ENCODE results near the gene USP12.

Gene USP12

DNA sequence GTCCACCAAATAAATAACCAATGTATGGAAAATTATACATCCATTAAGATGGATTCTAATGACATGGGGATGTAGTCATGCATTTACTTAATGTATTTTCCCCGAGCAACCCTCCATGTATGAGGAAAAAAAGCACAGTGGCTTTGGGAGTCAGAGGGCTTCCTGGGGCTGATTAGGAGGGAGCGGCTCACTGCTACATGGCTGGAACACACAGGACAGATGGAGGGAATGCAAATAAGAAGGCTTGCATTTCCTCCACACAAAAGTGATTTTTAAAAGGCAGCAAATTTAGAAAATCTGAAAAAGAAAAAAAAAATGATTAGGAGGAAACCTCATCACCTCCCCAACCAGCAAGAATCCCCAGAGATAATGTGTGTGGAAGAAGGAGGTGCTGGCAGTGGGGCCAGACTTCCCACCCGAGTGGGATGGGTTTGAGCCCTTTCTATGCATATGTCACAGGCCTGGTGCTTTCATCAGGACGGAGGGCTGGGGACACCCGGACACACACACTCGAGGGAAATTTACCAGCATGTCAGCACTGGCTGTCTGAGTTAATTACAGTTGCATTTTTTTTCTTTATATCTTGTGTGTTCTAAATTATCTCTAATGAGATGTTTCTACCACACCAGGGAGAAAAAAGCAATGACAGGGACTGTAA lies 118.9 kb downstream of the USP12 start:
- Histone ChIP-seq H3K27me3 (ENCODE audit: control insufficient read depth, insufficient read depth, low read length) (no peaks in the 10 kb centered on the region), H3K9ac (ENCODE audit: low read length) (no peak overlapping the region), H3K9me3 (ENCODE audit: control insufficient read depth, low read length) (no peaks in the 10 kb centered on the region)

DNA sequence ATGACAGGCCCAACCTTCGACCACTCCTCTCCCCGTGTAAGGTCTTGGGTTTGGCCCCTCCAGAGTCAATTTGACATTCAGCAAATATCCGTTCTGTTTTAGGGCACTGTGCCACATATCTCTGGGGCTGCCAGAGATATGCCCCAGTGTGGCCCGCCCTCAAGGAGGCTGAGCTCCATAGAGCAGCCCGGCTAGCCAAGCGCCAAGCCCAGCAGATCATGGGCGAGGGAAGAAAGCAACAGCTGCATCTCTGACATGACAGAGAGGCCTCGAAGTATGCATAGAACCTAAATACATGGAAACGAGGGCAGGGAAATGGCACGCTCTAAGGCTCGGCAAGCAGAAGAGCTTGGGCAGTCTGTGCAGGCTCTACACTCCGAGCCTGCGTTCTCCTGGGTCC lies 124.5 kb downstream of the USP12 start:
- Histone ChIP-seq H3K36me3 (ENCODE audit: control insufficient read depth, insufficient read depth, low read length) (no peaks in the 10 kb centered on the region), H3K27me3 (ENCODE audit: control insufficient read depth, insufficient read depth, low read length) (no peaks in the 10 kb centered on the region), H3K4me3 (ENCODE audit: low read length) (no peak overlapping the region), H3K9ac (ENCODE audit: low read length) (no peak overlapping the region), H3K9me3 (ENCODE audit: control insufficient read depth, low read length) (no peaks in the 10 kb centered on the region), H3K4me1 (ENCODE audit: control insufficient read depth, insufficient read depth, low read length) (no peaks in the 10 kb centered on the region)

More for the DNA sequence above, 118.9 kb downstream of the USP12 start:
- Histone ChIP-seq H3K4me3 (ENCODE audit: low read length) (no peak overlapping the region), H3K36me3 (ENCODE audit: control insufficient read depth, insufficient read depth, low read length) (no peaks in the 10 kb centered on the region), H3K4me1 (ENCODE audit: control insufficient read depth, insufficient read depth, low read length) (no peaks in the 10 kb centered on the region)

DNA sequence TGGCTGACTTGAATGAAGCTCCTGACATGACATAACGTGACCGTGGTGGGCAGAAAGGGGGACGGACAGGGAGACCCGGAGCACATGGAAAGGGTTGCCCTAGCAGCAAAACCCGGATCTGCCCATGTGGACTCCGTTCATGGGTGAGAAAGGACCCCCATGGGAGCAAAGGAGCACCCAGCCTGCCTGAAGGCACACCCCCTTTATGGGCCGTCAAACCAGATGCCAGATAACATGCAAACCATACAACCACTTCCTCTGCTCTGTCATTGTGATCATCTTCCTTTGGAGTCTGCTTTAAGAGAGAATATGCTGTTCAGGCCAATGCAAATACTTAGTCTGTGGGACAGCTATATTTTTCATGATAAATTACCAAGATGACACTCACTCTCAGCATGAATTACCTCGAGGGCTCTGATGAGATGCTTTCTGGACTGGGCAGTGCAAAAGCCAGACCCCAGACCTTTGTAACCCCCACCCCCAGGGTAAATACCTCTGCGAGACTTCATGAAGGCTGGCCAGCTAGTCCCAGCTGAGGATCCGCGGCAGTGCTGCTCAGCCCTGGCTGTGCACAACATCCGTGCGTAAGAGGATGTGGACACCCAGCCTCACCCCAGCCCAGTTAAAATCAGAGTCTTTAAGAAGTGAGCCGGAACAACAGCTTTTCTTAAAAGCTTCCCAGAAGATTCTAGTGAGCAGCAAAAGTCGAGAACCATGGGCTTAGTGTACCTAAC lies 126.6 kb downstream of the USP12 start:
- no peak overlapping the region for H3K4me3 ChIP-seq (ENCODE audit: low read length)
- no peaks in the 10 kb centered on the region for H3K36me3 ChIP-seq (ENCODE audit: control insufficient read depth, insufficient read depth, low read length)
- H3K4me1 ChIP-seq (ENCODE audit: control insufficient read depth, insufficient read depth, low read length): no peaks in the 10 kb centered on the region
- H3K9me3 ChIP-seq (ENCODE audit: control insufficient read depth, low read length): no peaks in the 10 kb centered on the region
- no peak overlapping the region for H3K9ac ChIP-seq (ENCODE audit: low read length)
- H3K27me3 ChIP-seq (ENCODE audit: control insufficient read depth, insufficient read depth, low read length): no peaks in the 10 kb centered on the region

GRCh38 chr13:27043013-27043412 lies 128.6 kb downstream of the USP12 start:
- no peaks in the 10 kb centered on the region for H3K27me3 ChIP-seq (ENCODE audit: control insufficient read depth, insufficient read depth, low read length)
- H3K9me3 ChIP-seq (ENCODE audit: control insufficient read depth, low read length): no peaks in the 10 kb centered on the region
- H3K4me3 ChIP-seq (ENCODE audit: low read length): no peak overlapping the region
- H3K9ac ChIP-seq (ENCODE audit: low read length): no peak overlapping the region
- no peaks in the 10 kb centered on the region for H3K36me3 ChIP-seq (ENCODE audit: control insufficient read depth, insufficient read depth, low read length)
- no peaks in the 10 kb centered on the region for H3K4me1 ChIP-seq (ENCODE audit: control insufficient read depth, insufficient read depth, low read length)

GRCh38 chr13:27041341-27041740 lies 130.3 kb downstream of the USP12 start:
- no peak overlapping the region for H3K4me3 ChIP-seq (ENCODE audit: low read length)
- H3K9ac ChIP-seq (ENCODE audit: low read length): no peak overlapping the region
- no peaks in the 10 kb centered on the region for H3K36me3 ChIP-seq (ENCODE audit: control insufficient read depth, insufficient read depth, low read length)
- H3K4me1 ChIP-seq (ENCODE audit: control insufficient read depth, insufficient read depth, low read length): no peaks in the 10 kb centered on the region
- no peaks in the 10 kb centered on the region for H3K27me3 ChIP-seq (ENCODE audit: control insufficient read depth, insufficient read depth, low read length)
- no peaks in the 10 kb centered on the region for H3K9me3 ChIP-seq (ENCODE audit: control insufficient read depth, low read length)

GRCh38 chr13:27040826-27041108 lies 130.8 kb downstream of the USP12 start:
- no peak overlapping the region for H3K4me3 ChIP-seq (ENCODE audit: low read length)

DNA sequence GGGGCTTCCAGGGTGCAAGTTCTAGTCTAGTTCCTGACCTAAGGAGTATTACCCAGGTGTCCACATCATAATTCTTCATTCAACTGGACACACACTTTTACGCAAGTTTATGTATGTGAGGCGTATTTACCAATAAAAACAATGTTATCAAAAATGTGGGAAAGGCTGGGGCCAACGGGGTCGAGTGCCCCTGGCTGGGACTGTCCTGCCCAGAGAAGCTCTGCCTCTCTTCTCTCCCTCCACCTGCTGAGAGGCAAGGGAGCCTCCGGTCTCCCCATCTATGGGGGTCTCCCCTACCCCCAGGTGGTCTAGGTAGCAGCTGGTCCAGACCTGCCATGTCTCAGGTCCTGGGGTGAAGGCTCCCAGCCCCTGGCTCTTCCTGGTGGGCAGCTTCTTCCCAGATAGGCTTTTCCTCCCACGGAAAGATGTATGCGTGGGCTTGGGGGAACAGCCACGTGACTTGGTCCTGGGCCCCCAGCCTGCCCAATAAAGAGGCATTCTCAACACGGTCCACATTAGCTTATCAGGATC lies 132.4 kb downstream of the USP12 start:
- H3K9me3 ChIP-seq (ENCODE audit: control insufficient read depth, low read length): no peaks in the 10 kb centered on the region
- H3K27me3 ChIP-seq (ENCODE audit: control insufficient read depth, insufficient read depth, low read length): peaks cover 6% of the 10 kb centered on the region
- no peak overlapping the region for H3K9ac ChIP-seq (ENCODE audit: low read length)
- no peak overlapping the region for H3K4me3 ChIP-seq (ENCODE audit: low read length)
- no peaks in the 10 kb centered on the region for H3K4me1 ChIP-seq (ENCODE audit: control insufficient read depth, insufficient read depth, low read length)
- H3K36me3 ChIP-seq (ENCODE audit: control insufficient read depth, insufficient read depth, low read length): no peaks in the 10 kb centered on the region

More at GRCh38 chr13:27040826-27041108, 130.8 kb downstream of the USP12 start:
- Histone ChIP-seq H3K9me3 (ENCODE audit: control insufficient read depth, low read length) (no peaks in the 10 kb centered on the region), H3K9ac (ENCODE audit: low read length) (no peak overlapping the region), H3K27me3 (ENCODE audit: control insufficient read depth, insufficient read depth, low read length) (no peaks in the 10 kb centered on the region), H3K4me1 (ENCODE audit: control insufficient read depth, insufficient read depth, low read length) (no peaks in the 10 kb centered on the region), H3K36me3 (ENCODE audit: control insufficient read depth, insufficient read depth, low read length) (no peaks in the 10 kb centered on the region)

DNA sequence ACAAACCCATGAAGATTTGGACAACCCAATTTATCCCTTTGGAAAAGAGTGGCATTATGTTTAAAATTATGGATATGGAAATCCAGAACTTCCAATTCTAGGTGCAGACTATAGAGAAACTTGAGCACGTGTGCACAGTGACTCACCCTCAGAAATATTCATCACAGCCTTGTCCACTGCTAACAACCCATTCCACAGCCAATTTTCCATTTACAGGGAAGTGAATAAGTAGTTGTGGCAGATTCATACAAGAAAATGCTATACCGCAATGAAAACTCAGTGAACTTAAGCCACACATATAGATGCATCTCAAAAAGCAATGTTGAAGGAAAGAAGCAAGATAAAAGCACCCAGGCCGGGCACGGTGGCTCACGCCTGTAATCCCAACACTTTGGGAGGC lies 133.3 kb downstream of the USP12 start:
- Histone ChIP-seq H3K36me3 (ENCODE audit: control insufficient read depth, insufficient read depth, low read length) (no peaks in the 10 kb centered on the region), H3K4me3 (ENCODE audit: low read length) (no peak overlapping the region), H3K4me1 (ENCODE audit: control insufficient read depth, insufficient read depth, low read length) (no peaks in the 10 kb centered on the region), H3K9me3 (ENCODE audit: control insufficient read depth, low read length) (no peaks in the 10 kb centered on the region), H3K9ac (ENCODE audit: low read length) (no peak overlapping the region), H3K27me3 (ENCODE audit: control insufficient read depth, insufficient read depth, low read length) (peaks cover 6% of the 10 kb centered on the region)

- Histone ChIP-seq H3K27me3 (ENCODE audit: control insufficient read depth, insufficient read depth, low read length) (peaks cover 6% of the 10 kb centered on the region), H3K9me3 (ENCODE audit: control insufficient read depth, low read length) (no peaks in the 10 kb centered on the region), H3K9ac (ENCODE audit: low read length) (no peak overlapping the region), H3K36me3 (ENCODE audit: control insufficient read depth, insufficient read depth, low read length) (no peaks in the 10 kb centered on the region), H3K4me3 (ENCODE audit: low read length) (no peak overlapping the region), H3K4me1 (ENCODE audit: control insufficient read depth, insufficient read depth, low read length) (no peaks in the 10 kb centered on the region)
Observed at GRCh38 chr13:27037571-27037970, 134.0 kb downstream of the USP12 start.

- Histone ChIP-seq H3K4me1 (ENCODE audit: control insufficient read depth, insufficient read depth, low read length) (no peaks in the 10 kb centered on the region), H3K4me3 (ENCODE audit: low read length) (no peak overlapping the region), H3K36me3 (ENCODE audit: control insufficient read depth, insufficient read depth, low read length) (no peaks in the 10 kb centered on the region), H3K9ac (ENCODE audit: low read length) (no peak overlapping the region), H3K27me3 (ENCODE audit: control insufficient read depth, insufficient read depth, low read length) (peaks cover 6% of the 10 kb centered on the region), H3K9me3 (ENCODE audit: control insufficient read depth, low read length) (no peaks in the 10 kb centered on the region)
Observed at GRCh38 chr13:27037171-27037570, 134.4 kb downstream of the USP12 start.

- H3K36me3 ChIP-seq (ENCODE audit: control insufficient read depth, insufficient read depth, low read length): no peaks in the 10 kb centered on the region
- peaks cover 6% of the 10 kb centered on the region for H3K27me3 ChIP-seq (ENCODE audit: control insufficient read depth, insufficient read depth, low read length)
- H3K4me3 ChIP-seq (ENCODE audit: low read length): no peak overlapping the region
- H3K9ac ChIP-seq (ENCODE audit: low read length): no peak overlapping the region
- no peaks in the 10 kb centered on the region for H3K9me3 ChIP-seq (ENCODE audit: control insufficient read depth, low read length)
- H3K4me1 ChIP-seq (ENCODE audit: control insufficient read depth, insufficient read depth, low read length): no peaks in the 10 kb centered on the region
Observed at GRCh38 chr13:27036236-27036981, 135.2 kb downstream of the USP12 start.

- no peaks in the 10 kb centered on the region for H3K36me3 ChIP-seq (ENCODE audit: control insufficient read depth, insufficient read depth, low read length)
- peaks cover 6% of the 10 kb centered on the region for H3K27me3 ChIP-seq (ENCODE audit: control insufficient read depth, insufficient read depth, low read length)
- no peaks in the 10 kb centered on the region for H3K4me1 ChIP-seq (ENCODE audit: control insufficient read depth, insufficient read depth, low read length)
- no peak overlapping the region for H3K9ac ChIP-seq (ENCODE audit: low read length)
- no peaks in the 10 kb centered on the region for H3K9me3 ChIP-seq (ENCODE audit: control insufficient read depth, low read length)
- H3K4me3 ChIP-seq (ENCODE audit: low read length): no peak overlapping the region
Observed at GRCh38 chr13:27035892-27036235, 135.7 kb downstream of the USP12 start.

All from mucosa of stomach (tissue), 1 donor.